GM19240 (cell line): ENCODE measurements around the gene ELOVL3.
"Not testable (repeated sequence)": the region's sequence is repeated elsewhere in the genome, so short reads cannot be mapped to it uniquely, and the experiment has no call there.

Experiments used
- DNase-seq: peaks from one replicate; pipeline ENCODE4 v3.0.0; 2011; ENCODE audit warnings: low spot score; ENCODE audit not compliant: insufficient read length

The ELOVL3 gene

GRCh38 chr10:102227050-102227449 lies 951 bp downstream of the ELOVL3 start:
- no peak for DNase-seq

GRCh38 chr10:102229810-102230263 lies 3.7 kb downstream of the ELOVL3 start:
- peak; percentile 64 for DNase-seq

GRCh38 chr10:102230264-102230860 lies 4.3 kb downstream of the ELOVL3 start:
- DNase-seq = no peak

- DNase-seq = no peak
Measured at GRCh38 chr10:102230861-102231356, 4.8 kb downstream of the ELOVL3 start.

DNA sequence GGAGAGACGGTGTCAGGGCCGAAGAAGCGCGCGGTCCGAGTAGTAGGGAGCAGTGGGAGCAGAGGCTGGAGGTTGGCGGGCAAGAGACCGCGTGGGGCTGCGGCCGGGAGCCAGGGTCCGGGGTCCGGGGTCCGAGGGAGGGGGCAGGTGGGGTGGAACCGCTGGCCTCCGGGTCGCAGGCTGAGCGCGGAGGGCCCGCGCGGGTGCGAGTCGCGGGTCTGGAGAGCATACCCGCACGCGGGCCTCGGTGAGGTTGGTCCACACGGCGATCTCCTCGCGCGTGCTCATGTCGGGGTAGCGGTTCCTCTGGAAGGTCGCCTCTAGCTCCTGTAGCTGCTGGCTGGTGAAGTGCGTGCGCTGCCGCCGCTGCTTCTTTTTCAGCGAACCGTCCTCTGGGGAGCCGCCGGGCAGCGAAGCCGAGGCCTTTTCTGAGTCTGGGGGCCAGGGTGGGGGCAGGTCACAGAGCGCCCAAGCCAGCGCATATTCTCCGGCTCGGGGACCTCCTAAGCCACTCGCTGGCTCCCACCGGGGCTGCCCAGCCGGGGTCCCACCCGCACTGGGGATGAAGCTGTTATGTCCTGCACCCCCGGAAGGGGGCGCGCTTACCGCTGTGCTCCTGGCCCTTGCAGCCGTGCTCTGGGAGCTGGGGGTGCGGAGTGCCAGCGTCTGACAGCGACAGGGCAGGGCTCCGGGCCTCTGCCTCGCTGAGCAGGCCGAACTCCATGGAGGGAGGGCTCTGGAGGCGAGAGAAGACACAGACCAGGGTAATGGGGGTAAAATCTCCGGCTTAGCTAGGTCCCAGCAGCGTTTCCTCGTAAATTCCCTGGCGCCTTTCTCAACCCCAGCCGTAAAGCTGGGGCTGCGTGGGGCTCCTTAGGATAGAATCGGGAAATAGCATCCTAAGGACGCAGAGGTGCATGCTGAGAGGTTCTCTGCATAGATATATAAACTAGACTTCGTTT lies 5.5 kb downstream of the ELOVL3 start:
- no peak for DNase-seq

GRCh38 chr10:102233997-102234396 lies 7.9 kb downstream of the ELOVL3 start:
- DNase-seq = no peak

DNA sequence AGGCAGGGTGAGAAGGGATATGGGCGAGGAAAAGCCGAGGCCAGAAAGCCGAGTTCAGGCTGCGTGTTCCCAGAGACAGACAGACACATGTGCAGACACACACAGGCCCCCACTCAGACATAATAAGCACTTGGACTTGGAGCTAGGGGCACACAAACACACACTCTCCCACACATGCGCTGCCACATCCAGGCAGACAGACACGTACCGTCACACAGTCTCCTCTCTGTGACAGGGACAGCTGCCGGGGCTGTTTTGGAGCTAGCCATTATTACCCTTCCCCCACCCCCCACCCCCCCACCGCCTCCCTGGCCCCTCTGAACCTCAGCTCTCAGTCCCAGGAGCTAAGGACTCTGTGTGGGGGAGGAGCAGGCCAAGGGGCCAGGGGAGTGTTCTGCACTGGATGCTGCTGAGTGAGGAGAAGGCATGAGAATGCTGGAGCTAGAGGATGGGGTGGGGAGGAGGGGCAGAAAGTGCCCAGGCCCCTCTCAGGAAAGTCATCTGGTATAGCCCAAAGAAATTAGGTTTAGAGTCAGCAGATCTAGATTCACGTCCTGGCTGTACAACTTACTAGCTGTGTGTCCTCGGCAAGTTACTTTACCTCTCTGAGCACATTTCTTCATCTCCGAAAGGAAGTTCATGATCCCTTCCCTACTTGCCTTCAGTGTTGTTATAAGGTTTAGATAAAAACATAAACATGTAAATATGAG lies 8.9 kb downstream of the ELOVL3 start:
- no peak for DNase-seq

- no peak for DNase-seq
Measured at GRCh38 chr10:102235598-102235920, 9.5 kb downstream of the ELOVL3 start.

GRCh38 chr10:102236006-102236405 lies 9.9 kb downstream of the ELOVL3 start:
- no peak for DNase-seq

DNA sequence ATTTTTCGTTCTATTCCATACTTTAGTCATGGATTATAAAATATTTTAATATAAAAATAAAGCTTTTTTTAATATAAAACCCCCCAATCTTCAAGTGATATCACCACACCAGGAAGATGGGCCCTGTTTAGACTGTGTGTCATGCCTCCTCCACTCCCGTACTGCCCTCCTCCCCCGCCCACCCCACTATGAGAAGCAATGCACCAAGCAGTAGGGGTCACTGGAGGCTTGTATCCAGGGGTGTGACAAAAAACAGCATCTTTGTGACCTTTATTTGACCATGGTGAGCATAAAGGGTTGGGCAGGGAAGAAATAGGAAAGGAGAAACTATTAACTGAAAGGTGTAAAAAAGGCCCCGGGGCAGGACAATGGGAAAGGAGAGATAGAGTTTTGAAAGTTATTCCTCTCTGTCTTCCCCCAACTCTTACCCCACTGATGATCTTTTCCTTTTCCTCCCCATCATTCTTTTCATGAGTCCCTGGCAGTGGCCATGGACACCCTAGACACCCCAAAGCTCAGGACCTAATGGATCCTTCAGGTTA lies 11.7 kb downstream of the ELOVL3 start:
- DNase-seq = no peak

GRCh38 chr10:102240467-102241031 lies 14.4 kb downstream of the ELOVL3 start:
- DNase-seq = no peak

GRCh38 chr10:102241032-102241443 lies 14.9 kb downstream of the ELOVL3 start:
- no peak for DNase-seq

GRCh38 chr10:102241444-102242117 lies 15.5 kb downstream of the ELOVL3 start, which contains the start of gene PITX3:
TSS of gene PITX3 (minus strand) at chr10:102241512. CDS start at chr10:102232080, 9,432 bp downstream.
- peak; percentile 90 for DNase-seq

DNA sequence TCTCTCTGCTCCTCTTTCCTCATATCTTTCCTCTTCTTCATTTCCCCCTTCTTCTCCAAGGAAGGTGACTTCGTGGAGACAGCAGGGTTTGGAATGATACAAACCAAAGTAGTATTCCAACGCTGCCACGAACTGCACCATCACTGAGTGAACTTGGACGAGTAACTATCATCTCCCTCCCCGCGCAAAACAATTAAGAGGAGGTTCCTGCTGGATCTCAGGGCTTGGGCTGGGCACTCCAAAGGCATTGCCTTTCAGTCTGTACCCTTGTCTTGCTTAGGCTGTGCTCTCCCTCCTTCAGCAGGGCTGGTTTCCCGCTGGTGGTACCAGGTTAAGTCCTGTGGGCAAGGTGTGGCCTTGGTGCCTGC lies 16.0 kb downstream of the ELOVL3 start:
- no peak for DNase-seq

DNA sequence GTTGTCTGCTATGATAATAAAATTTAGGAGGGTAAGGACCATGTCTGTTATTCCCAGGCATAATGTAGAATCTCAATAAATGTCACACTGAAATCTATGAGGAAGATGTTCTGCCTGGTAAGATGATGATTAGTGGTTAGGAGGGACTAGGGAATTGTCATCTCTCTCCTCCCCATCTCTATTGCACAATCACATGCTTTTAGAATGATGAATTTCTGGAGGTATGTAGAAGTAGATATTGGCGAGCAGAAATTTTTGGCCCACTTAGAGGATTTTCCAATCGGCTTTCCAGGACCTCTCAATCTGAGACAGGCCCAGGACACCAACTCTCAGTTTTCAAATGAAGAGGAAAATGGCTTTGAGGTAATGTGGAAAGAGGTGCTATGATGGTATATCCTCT lies 17.2 kb downstream of the ELOVL3 start:
- DNase-seq = no peak

GRCh38 chr10:102245082-102245931 lies 19.2 kb downstream of the ELOVL3 start, which contains the start of gene GBF1:
TSS of gene GBF1 (plus strand) at chr10:102245532. CDS start at chr10:102258939, 13,407 bp downstream.
- DNase-seq = peak; percentile 95

DNA sequence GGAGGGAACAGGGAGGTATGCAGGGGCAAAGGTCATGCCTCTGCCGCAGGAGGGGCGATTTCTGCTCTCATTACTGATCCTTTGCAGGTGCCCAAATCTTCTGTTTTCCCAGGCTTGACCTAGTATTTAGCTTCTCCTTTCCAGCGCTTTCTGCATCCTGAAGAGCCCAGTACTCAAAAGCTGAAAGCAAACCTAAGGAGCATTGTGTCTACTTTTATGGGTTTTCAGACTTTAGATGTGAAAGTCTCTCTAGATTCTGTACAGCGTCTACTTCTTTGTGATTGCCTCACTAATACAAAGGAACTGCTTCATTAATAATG lies 19.8 kb downstream of the ELOVL3 start:
- DNase-seq = no peak

DNA sequence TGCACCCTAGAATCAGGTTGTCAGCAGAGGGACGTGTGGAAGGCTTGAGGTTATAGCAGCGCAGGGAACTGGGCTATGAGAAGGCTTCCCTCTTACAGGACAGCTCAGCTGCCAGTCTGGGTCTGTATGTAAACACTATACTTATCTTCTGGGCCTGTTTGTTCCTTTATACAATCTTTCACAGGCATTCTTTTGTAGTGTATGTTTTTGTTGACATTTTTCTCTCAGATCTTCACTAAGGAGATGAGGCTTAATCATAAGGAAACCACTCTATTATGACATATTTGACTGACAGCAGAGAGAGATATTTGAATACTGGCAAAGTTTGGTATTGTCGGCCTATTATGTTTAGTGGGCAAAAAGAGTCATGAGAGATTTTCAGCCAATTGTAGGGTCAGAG lies 20.2 kb downstream of the ELOVL3 start:
- DNase-seq = no peak

- DNase-seq = no peak
Measured at GRCh38 chr10:102247734-102248133, 21.6 kb downstream of the ELOVL3 start.

- DNase-seq = not testable (repeated sequence)
Measured at GRCh38 chr10:102252508-102252907, 26.4 kb downstream of the ELOVL3 start.
